Right cardiac atrium (tissue), 5 donors: ENCODE results near the gene WARS2. TPM values are rescaled to one million over a fixed set of nuclear protein-coding genes. Genes with fewer than 3 reads are reported as not detected.

ENCODE experiments used
- ATAC-seq, 2 donors: fragments of 200-7000 bp; cut with Tn5 transposase; one replicate each; pipeline versions ENCODE4 v1.8.0 to v1.9.1; 2020; ENCODE audit warnings: moderate library complexity in 2 of 2, mild to moderate bottlenecking in 1 of 2
- DNase-seq, 3 donors: peaks; one replicate each; pipeline ENCODE4 v3.0.0-alpha.2; 2020
- H3K27ac ChIP-seq: one replicate; pipeline ENCODE4 v1.5.1; 2013; ENCODE audit warnings: mild to moderate bottlenecking, low read length, control low read depth, moderate library complexity
- H3K27me3 ChIP-seq: one replicate; pipeline ENCODE4 v1.6.1; 2013; ENCODE audit not compliant: control insufficient read depth, insufficient read depth
- H3K4me1 ChIP-seq: one replicate; pipeline ENCODE4 v1.6.1; 2013; ENCODE audit warnings: low read length; ENCODE audit not compliant: control insufficient read depth, insufficient read depth
- H3K4me3 ChIP-seq: one replicate; pipeline ENCODE4 v1.5.1; 2013; ENCODE audit warnings: low read length, control low read depth
- H3K9me3 ChIP-seq: one replicate; pipeline ENCODE4 v1.6.1; 2013; ENCODE audit warnings: low read length; ENCODE audit not compliant: control insufficient read depth
- WGBS: extraction: QIAGEN DNeasy Blood & Tissue Kit; methylation state at CpG from one replicate; pipeline ENCODE4 v1.1.7; 2013; 5-methylcytosine and 5-hydroxymethylcytosine counted together
- intact Hi-C, 4 donors: fragments of 100-400 bp; cut with DNase I; formaldehyde crosslinking; loops; one replicate each; pipeline versions ENCODE4 v1.11.0 to v1.14.0; 2022 to 2023
- polyA plus RNA-seq: library from polyadenylated mRNA; stranded (reverse); fragments of 200-250 nt; gene quantifications from one replicate; pipeline ENCODE4 v1.2.3, GENCODE V29; 2013
- total RNA-seq, 4 donors: library from RNA; stranded (reverse); fragmentation: NEBNext Ultra II Directional; extraction: Animal tissue kit (Norgen Biotek cat#: 25700); gene quantifications; one replicate each; pipeline ENCODE4 v1.2.1, GENCODE V29; 2021
- donor health status: healthy with polysubstance abuse.
- donor health status: DM: no; HTN: yes; CAD: no.
- donor health status: DM: no; HTN: no; CAD: no.
- donor health status: DM: no; HTN: yes; CAD: no; lungs with severe emphysema.
- donor health status: DM: yes; HTN: yes; CAD: no.

The WARS2 gene
- total and polyA plus RNA-seq, 5 donors: 5.2 to 12.8 (median 11.0) TPM

GRCh38 chr1:119112791-119113190 is 27.7 kb downstream of the WARS2 start:
- Histone ChIP-seq H3K27me3 (no peaks in the 10 kb centered on the region), H3K4me1 (no peaks in the 10 kb centered on the region), H3K27ac (no peak overlapping the region), H3K9me3 (no peaks in the 10 kb centered on the region), H3K4me3 (no peak overlapping the region)
- intact Hi-C loops: no loop called here
- DNase-seq (no peak), ATAC-seq (no peak)
- WGBS: 98% methylated on average over 1 of the region's 1 CpG

- intact Hi-C loops: no loop called here
- WGBS: 97% methylated on average over 3 of the region's 3 CpGs
- H3K27ac ChIP-seq: no peak overlapping the region
- H3K4me1 ChIP-seq: no peaks in the 10 kb centered on the region
- no peak overlapping the region for H3K4me3 ChIP-seq
- no peaks in the 10 kb centered on the region for H3K9me3 ChIP-seq
- no peak for ATAC-seq
- H3K27me3 ChIP-seq: no peaks in the 10 kb centered on the region
- DNase-seq: no peak
These were observed 28.2 kb downstream of the WARS2 start for GRCh38 chr1:119112244-119112643.

GRCh38 chr1:119108988-119109387 is 31.5 kb downstream of the WARS2 start:
- 64% methylated on average over 1 of the region's 1 CpG for WGBS
- ATAC-seq: no peak
- DNase-seq: no peak

GRCh38 chr1:119103764-119104163 is 36.7 kb downstream of the WARS2 start:
- Histone ChIP-seq H3K27me3 (no peaks in the 10 kb centered on the region), H3K4me1 (peaks cover 1% of the 10 kb centered on the region), H3K4me3 (no peak overlapping the region), H3K27ac (no peak overlapping the region), H3K9me3 (no peaks in the 10 kb centered on the region)
- ATAC-seq (no peak), DNase-seq (no peak)
- WGBS: 95% methylated on average over 1 of the region's 1 CpG
- intact Hi-C loops: no loop called here

More at GRCh38 chr1:119108988-119109387, 31.5 kb downstream of the WARS2 start:
- no peaks in the 10 kb centered on the region for H3K27me3 ChIP-seq
- H3K4me1 ChIP-seq: no peaks in the 10 kb centered on the region
- no peak overlapping the region for H3K27ac ChIP-seq
- no peak overlapping the region for H3K4me3 ChIP-seq
- intact Hi-C loops: no loop called here
- H3K9me3 ChIP-seq: no peaks in the 10 kb centered on the region

GRCh38 chr1:119102051-119102450 is 38.4 kb downstream of the WARS2 start:
- intact Hi-C loops: no loop called here
- DNase-seq (no peak), ATAC-seq (peak; percentile 48 to 72)
- H3K27me3 ChIP-seq: no peaks in the 10 kb centered on the region
- H3K4me1 ChIP-seq: peaks cover 1% of the 10 kb centered on the region
- 72% methylated on average over 7 of the region's 7 CpGs for WGBS
- H3K27ac ChIP-seq: no peak overlapping the region
- H3K9me3 ChIP-seq: no peaks in the 10 kb centered on the region
- no peak overlapping the region for H3K4me3 ChIP-seq

GRCh38 chr1:119101563-119101962 is 38.9 kb downstream of the WARS2 start:
- peaks cover 1% of the 10 kb centered on the region for H3K4me1 ChIP-seq
- peak; percentile 87 to 97 for ATAC-seq
- no peaks in the 10 kb centered on the region for H3K27me3 ChIP-seq
- no peak for DNase-seq
- no peak overlapping the region for H3K4me3 ChIP-seq
- WGBS: 73% methylated on average over 1 of the region's 1 CpG
- H3K9me3 ChIP-seq: no peaks in the 10 kb centered on the region
- H3K27ac ChIP-seq: no peak overlapping the region
- intact Hi-C loops: no loop called here

GRCh38 chr1:119099775-119100174 is 40.7 kb downstream of the WARS2 start:
- Histone ChIP-seq H3K4me1 (peaks cover 1% of the 10 kb centered on the region), H3K27me3 (no peaks in the 10 kb centered on the region), H3K9me3 (no peaks in the 10 kb centered on the region), H3K4me3 (no peak overlapping the region), H3K27ac (no peak overlapping the region)
- ATAC-seq (no peak), DNase-seq (no peak)
- intact Hi-C loops: no loop called here

- ATAC-seq: no peak
- peaks cover 1% of the 10 kb centered on the region for H3K4me1 ChIP-seq
These were observed 43.1 kb downstream of the WARS2 start for GRCh38 chr1:119097380-119097779.

GRCh38 chr1:119093721-119094120 is 46.7 kb downstream of the WARS2 start:
- Histone ChIP-seq H3K27me3 (no peaks in the 10 kb centered on the region), H3K27ac (no peak overlapping the region), H3K9me3 (no peaks in the 10 kb centered on the region), H3K4me3 (no peak overlapping the region), H3K4me1 (peaks cover 2% of the 10 kb centered on the region)
- intact Hi-C loops: no loop called here
- 83% methylated on average over 1 of the region's 1 CpG for WGBS
- DNase-seq (no peak), ATAC-seq (no peak)

More at GRCh38 chr1:119097380-119097779, 43.1 kb downstream of the WARS2 start:
- DNase-seq: no peak
- Histone ChIP-seq H3K9me3 (no peaks in the 10 kb centered on the region), H3K4me3 (no peak overlapping the region), H3K27ac (no peak overlapping the region), H3K27me3 (no peaks in the 10 kb centered on the region)
- 96% methylated on average over 3 of the region's 3 CpGs for WGBS
- intact Hi-C loops: no loop called here

- intact Hi-C loops: no loop called here
- WGBS: 60% methylated on average over 4 of the region's 4 CpGs
- Histone ChIP-seq H3K4me3 (no peak overlapping the region), H3K4me1 (peaks cover 6% of the 10 kb centered on the region), H3K9me3 (no peaks in the 10 kb centered on the region), H3K27me3 (no peaks in the 10 kb centered on the region), H3K27ac (no peak overlapping the region)
- no peak for DNase-seq
- ATAC-seq: no peak
These were observed 48.8 kb downstream of the WARS2 start for GRCh38 chr1:119091618-119092017.

GRCh38 chr1:119090250-119090649 is 50.2 kb downstream of the WARS2 start:
- no peak overlapping the region for H3K4me3 ChIP-seq
- H3K27ac ChIP-seq: no peak overlapping the region
- no peak for DNase-seq
- WGBS: 95% methylated on average over 3 of the region's 3 CpGs
- no peak for ATAC-seq
- no peaks in the 10 kb centered on the region for H3K9me3 ChIP-seq
- peaks cover 6% of the 10 kb centered on the region for H3K4me1 ChIP-seq
- intact Hi-C loops: no loop called here
- no peaks in the 10 kb centered on the region for H3K27me3 ChIP-seq

GRCh38 chr1:119086830-119087229 is 53.6 kb downstream of the WARS2 start:
- Histone ChIP-seq H3K27ac (no peak overlapping the region), H3K4me1 (peaks cover 6% of the 10 kb centered on the region), H3K4me3 (no peak overlapping the region), H3K9me3 (no peaks in the 10 kb centered on the region), H3K27me3 (no peaks in the 10 kb centered on the region)
- ATAC-seq (no peak), DNase-seq (no peak)
- 88% methylated on average over 2 of the region's 2 CpGs for WGBS
- intact Hi-C loops: no loop called here
